ENCODE results near the gene ADD3.
"Not testable (repeated sequence)": the region's sequence is repeated elsewhere in the genome, so short reads cannot be mapped to it uniquely, and the experiment has no call there.

Gene ADD3

DNA sequence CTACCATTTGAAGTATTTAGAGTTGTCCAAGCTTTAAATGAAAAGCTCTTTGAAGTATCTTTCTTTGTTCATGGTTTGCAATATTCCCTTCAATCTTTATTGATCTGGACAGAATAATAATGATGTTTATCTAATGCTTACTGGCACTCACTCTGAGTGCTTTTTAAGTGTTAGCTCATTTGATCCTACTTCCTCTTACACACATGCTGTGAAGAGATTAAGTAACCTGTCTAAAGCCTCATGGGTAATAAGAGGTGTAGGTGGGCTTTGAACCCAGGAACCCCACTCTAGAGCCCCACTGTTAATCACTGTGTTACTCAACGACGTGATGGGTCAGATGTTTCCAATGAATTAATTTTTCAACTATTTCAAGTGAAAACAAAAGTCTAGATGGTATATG is 31.1 kb upstream of the ADD3 start:
- DNase-seq = no peak

DNA sequence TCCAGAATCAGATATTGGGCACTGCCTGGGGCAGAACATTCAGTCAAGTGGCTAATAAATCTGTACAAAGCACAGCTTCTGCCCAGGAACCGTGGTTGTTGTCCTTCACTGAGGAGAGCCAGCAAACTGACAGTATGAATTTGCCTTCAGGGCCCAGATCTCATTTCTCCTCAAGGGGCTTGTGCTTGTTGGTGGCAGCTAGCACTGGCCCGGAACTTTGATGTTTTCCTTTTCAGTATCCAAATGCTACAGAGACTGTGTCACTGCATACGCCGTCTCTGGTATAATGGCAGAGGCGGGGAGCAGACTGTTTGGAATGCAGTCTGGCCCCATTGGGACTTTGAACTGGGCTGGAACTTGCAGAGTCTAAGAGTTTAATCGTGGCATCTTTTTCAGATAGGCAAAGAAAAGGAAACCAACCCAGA is 30.4 kb upstream of the ADD3 start:
- DNase-seq = no peak

GRCh38 chr10:109978481-109978880 is 29.3 kb upstream of the ADD3 start:
- DNase-seq = peak in 3 of 4 experiments; percentile 13 to 43 (median 34)

GRCh38 chr10:109979215-109979614 is 28.6 kb upstream of the ADD3 start:
- no peak for DNase-seq

- no peak for DNase-seq
Measured at GRCh38 chr10:109981650-109982049, 26.1 kb upstream of the ADD3 start.

DNA sequence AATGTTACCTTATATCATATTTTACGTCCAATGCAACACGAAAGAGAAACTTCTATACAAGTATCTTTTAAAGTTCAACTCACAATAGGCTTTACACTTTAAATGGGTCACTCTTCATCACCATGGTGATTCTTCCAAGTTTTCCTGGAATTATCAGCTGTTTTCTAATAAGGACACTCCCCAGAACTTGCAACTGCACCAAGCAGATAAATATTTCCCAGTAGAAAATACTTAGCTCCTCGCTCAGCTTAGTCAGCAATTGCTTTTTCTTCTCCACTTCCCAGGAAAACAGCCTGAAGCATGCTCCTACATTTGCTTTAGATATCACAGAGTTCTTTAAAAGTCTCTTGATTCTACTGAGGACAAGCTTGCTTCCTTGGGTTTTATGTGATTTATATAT is 25.7 kb upstream of the ADD3 start:
- no peak for DNase-seq

- DNase-seq = no peak
Measured at GRCh38 chr10:109982812-109983211, 25.0 kb upstream of the ADD3 start.

- DNase-seq = no peak
Measured at GRCh38 chr10:109984013-109984412, 23.8 kb upstream of the ADD3 start.

DNA sequence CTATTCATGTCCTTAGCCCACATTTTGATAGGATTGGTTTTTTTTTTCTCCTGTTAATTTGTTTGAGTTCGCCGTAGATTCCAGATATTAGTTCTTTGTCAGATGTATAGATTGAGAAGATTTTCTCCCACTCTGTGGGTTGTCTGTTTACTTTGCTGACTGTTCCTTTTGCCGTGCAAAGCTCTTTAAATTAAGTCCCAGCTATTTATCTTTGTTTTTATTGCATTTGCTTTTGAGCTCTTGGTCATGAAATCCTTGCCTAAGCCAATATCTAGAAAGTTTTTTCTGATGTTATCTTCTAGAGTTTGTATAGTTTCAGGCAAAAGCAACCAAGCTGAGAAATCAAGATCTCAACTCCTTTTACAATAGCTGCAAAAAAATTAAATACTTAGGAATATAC is 22.0 kb upstream of the ADD3 start:
- not testable (repeated sequence) for DNase-seq

GRCh38 chr10:109987452-109988211 is 20.2 kb upstream of the ADD3 start:
- no peak for DNase-seq

GRCh38 chr10:109988212-109988596 is 19.6 kb upstream of the ADD3 start:
- no peak for DNase-seq

GRCh38 chr10:109991266-109991855 is 16.4 kb upstream of the ADD3 start:
- DNase-seq = no peak

DNA sequence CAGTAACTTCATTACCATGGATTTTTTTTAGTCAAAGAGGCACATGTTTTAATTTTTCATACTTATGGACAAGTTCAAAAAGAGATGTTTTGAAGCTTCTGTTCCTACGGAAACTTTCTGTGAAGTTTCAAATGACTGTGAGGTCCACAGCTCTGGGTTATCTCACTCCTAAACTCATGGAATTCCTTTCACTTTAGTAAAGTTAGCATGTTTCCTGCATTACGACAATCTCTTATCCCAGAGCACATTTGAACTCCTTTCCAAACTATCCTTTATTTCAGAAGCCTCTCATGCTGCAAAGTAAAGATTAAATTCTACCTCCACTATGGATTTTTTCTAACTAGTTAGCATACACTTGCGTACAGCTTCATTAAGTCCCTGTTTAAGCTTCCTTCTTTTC is 15.3 kb upstream of the ADD3 start:
- no peak for DNase-seq

DNA sequence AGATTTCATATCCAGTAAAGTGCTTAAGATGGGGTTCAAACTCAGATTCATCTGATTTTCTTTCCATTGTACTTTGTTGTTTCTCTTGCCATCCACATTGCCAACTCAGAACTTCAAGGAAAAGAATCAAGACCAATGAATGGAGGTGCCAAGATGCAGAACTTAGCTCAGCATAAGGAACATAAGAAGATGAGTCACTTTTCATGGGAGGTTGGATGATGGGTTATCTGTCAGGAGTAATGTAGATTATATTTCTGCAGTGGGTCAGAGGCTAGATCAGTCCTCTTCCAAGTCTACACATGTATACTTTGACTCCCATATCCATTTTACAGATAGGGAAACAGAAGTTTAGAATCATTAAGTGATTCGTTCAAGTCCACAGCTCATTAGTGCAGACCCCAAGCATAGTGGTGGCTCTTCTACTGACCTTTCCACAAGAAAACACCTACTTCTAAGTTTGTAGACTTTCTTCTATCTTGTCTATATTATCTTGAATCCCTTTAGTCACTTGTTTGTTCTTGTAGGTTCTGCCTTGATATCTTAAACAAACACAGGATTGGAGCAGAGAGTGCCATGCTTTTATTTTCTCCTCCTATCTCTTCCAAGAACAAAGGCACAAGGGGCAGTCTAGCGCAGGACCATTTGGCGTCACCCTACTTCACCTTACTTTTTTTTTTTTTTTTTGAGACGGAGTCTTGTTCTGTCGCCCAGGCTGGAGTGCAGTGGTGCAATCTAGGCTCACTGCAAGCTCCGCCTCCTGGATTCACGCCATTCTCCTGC is 14.0 kb upstream of the ADD3 start:
- DNase-seq = no peak

GRCh38 chr10:109994711-109995577 is 12.8 kb upstream of the ADD3 start:
- no peak for DNase-seq

DNA sequence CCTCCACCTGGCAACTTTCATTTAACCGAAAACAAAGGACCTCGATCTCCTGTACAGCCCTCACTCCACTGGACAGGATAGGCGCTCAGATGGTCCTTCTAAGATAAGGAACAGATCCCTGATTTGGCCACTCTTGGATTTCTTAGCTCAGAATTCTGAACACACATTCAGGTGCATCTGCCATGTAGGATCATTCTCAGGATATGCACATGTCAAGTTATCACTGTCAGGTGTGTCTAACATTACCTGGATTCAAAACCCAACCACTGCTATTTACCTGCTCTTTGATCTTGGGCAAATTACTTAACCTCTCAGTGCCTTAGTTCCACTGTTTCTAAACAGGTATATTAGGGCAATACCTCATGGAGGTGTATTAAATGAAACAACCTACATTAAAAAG is 12.2 kb upstream of the ADD3 start:
- DNase-seq = no peak

DNA sequence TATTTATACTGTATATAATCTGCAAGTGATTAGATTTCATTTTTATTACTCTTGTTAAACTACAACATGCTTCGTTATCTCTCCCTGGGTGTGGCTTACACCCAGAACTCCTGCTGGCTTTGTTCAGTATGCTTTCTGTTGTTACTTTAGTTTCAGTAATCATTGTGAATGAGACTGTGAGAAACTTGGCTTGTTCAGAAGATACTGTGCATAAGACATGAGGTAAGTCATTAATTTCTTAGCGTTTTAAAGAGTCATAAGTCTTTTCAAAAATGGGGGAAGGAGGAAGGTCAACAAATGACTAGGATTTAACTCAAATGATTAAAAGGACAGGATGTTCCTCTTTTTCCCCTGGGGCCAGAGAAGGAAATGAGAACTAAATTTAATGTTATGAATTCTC is 11.6 kb upstream of the ADD3 start:
- no peak for DNase-seq

DNA sequence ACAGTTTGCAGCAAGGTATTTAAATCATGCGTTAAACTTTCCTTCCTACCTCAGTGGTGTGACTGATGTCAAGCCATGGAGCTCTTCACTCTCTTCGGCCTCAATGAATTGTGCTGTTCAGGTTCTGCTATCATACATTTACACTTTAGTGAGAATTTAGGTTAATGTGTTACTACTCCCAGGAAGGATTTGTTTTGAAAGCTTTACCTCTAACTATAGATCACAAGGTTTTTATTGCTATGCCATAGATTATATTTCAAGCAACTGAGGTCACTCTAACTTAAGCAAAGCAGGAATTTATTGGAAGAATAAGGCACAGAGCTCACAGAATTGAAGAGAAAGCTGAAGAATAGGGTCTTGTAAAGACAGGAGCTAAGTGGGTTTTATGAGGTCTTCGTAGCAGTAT is 11.0 kb upstream of the ADD3 start:
- no peak for DNase-seq

GRCh38 chr10:109997233-109997632 is 10.6 kb upstream of the ADD3 start:
- DNase-seq = no peak

- DNase-seq = no peak
Measured at GRCh38 chr10:109998513-109998912, 9.3 kb upstream of the ADD3 start.

DNA sequence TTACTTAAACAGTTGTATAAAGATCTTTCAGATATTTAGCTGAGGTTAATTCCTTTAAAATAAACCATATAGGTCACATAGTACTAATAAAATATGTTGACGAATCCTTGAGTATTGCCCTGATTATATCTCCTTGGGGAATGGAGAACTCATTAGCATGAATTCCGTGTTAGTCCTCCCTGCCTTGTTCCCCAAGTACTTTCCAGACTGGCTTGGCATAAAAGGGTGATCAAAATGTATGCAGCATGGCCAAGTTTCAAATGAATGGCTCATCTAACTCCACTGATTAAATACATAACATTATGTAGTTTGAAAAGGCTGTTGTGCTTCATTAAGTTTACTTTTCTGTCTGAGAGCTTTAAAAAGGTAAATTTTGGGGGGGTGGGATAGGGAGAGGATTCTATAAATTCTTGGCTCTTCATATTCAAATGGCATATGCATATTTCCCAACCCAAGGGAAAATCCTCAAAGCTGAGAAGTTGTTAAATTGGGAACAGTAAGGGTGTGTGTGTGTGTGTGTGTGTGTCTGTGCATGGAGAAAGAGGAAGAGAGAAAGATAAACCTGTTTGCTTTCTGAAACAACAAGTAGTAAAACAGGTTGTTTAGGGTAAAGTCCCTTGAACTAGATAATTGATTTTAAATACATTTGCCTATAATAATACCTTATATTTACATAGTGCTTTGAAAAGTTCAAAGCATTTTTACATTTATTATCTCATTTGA is 4.8 kb upstream of the ADD3 start:
- no peak for DNase-seq

GRCh38 chr10:110003524-110003885 is 4.3 kb upstream of the ADD3 start:
- DNase-seq = no peak
